Fibroblast of lung (primary cell): ENCODE data around the gene BCAR3. TPM values are rescaled to one million over a fixed set of nuclear protein-coding genes. Genes with fewer than 3 reads are reported as not detected.

Experiments
- DNase-seq, 2 donors: peaks; one replicate each; pipeline versions ENCODE4 v3.0.0 to v3.0.0-alpha.2; 2010; ENCODE audit warnings: low read depth in 2 of 2
- H2AFZ ChIP-seq: 2 replicates; pipeline ENCODE4 v1.5.1; 2012; ENCODE audit warnings: low read length, control low read depth, inconsistent platforms
- H3K27ac ChIP-seq: 2 replicates; pipeline ENCODE4 v1.5.1; 2011; ENCODE audit warnings: low read length, control low read depth; ENCODE audit not compliant: insufficient read depth
- H3K27me3 ChIP-seq: 2 replicates; pipeline ENCODE4 v1.5.1; 2011; ENCODE audit warnings: mild to moderate bottlenecking, low read length; ENCODE audit not compliant: control insufficient read depth, insufficient read depth
- H3K36me3 ChIP-seq: 2 replicates; pipeline ENCODE4 v1.5.1; 2011; ENCODE audit warnings: low read length; ENCODE audit not compliant: control insufficient read depth, insufficient read depth
- H3K4me1 ChIP-seq: 2 replicates; pipeline ENCODE4 v1.5.1; 2011; ENCODE audit warnings: low read length; ENCODE audit not compliant: control insufficient read depth, insufficient read depth; ENCODE audit errors: extremely low read depth
- H3K4me2 ChIP-seq: 2 replicates; pipeline ENCODE4 v1.5.1; 2011; ENCODE audit warnings: low read length, control low read depth; ENCODE audit not compliant: insufficient read depth; ENCODE audit errors: extremely low read depth
- H3K4me3 ChIP-seq, 4 experiments: fragments of 200-600 bp in 1 of 4; sonication (generic) in 1 of 4; replicated peaks in 1 of 4; 2 replicates each; pipeline ENCODE4 v1.5.1; 2011 to 2016; ENCODE audit warnings: low read length in 4 of 4, low read depth in 3 of 4, mild to moderate bottlenecking in 3 of 4, control low read depth in 2 of 4, inconsistent platforms in 1 of 4, mixed read lengths in 1 of 4; ENCODE audit not compliant: insufficient read depth in 1 of 4; ENCODE audit errors: control extremely low read depth in 1 of 4
- H3K79me2 ChIP-seq: 2 replicates; pipeline ENCODE4 v1.5.1; 2012; ENCODE audit warnings: mild to moderate bottlenecking, low read length, inconsistent platforms; ENCODE audit not compliant: control insufficient read depth, insufficient read depth
- H3K9ac ChIP-seq: 2 replicates; pipeline ENCODE4 v1.5.1; 2011; ENCODE audit warnings: mild to moderate bottlenecking, low read length, control low read depth; ENCODE audit not compliant: insufficient read depth
- H3K9me3 ChIP-seq: 2 replicates; pipeline ENCODE4 v1.5.1; 2012; ENCODE audit warnings: low read depth, low read length; ENCODE audit not compliant: control insufficient read depth, insufficient read depth
- H4K20me1 ChIP-seq: 2 replicates; pipeline ENCODE4 v1.5.1; 2011; ENCODE audit warnings: low read length; ENCODE audit not compliant: control insufficient read depth, insufficient read depth; ENCODE audit errors: extremely low read depth
- EZH2 ChIP-seq: IDR thresholded peaks from 2 replicates; pipeline ENCODE4 v1.5.1; 2012; ENCODE audit warnings: low read length, control low read depth, mild to moderate bottlenecking; ENCODE audit errors: missing control alignments
- polyA plus RNA-seq, 2 donors: library from polyadenylated mRNA; depleted of rRNA in 1 of 2; stranded (reverse) in 1 of 2; unstranded in 1 of 2; fragments of >200 nt; gene quantifications; 2 replicates each; pipeline ENCODE4 v1.2.1, GENCODE V29; 2011 to 2012; ENCODE audit warnings: missing spikeins in 1 of 2
- total RNA-seq: library from RNA; depleted of rRNA; stranded (reverse); fragments of >200 nt; gene quantifications from 2 replicates; pipeline ENCODE4 v1.2.1, GENCODE V29; 2014
- TF ChIP-seq, protein P1 (sequence below), 2 donors: IDR thresholded peaks in 1 of 2; conservative IDR thresholded peaks in 1 of 2; 1 replicate in 1 of 2; 2 replicates in 1 of 2; pipeline ENCODE4 v1.5.1; 2011 to 2012; ENCODE audit warnings: low read length in 2 of 2, control low read depth in 1 of 2, inconsistent platforms in 1 of 2, low read depth in 1 of 2, mild to moderate bottlenecking in 1 of 2

Gene BCAR3
- total and polyA plus RNA-seq, 2 donors (not counting 1 experiment from before 2014, with no cell fraction given) = 12.6 to 35.2 TPM

DNA sequence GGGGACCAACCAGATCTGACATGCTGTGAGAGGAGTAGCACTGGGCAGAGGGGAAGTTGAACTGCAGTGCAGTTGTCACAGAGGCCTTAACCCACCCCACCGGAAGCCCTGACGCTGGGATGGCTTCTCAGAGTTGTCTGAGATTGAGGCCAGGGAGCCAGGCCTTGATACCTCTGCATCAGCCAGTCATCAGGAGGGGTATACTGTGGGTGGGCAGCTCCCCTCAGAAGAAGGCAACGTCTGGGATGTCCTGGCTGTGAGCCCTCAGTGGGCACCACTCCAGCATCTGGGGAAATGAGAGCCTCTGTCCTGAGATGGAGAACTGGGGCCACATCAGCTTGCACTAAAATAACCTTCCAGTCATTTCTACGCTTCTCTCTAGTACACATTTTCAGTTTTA, 47.9 kb upstream of the BCAR3 start:
- no peaks in the 10 kb centered on the region for H3K79me2 ChIP-seq
- H2AFZ ChIP-seq = no peak overlapping the region
- no peak overlapping the region for H3K9ac ChIP-seq
- no peak overlapping the region for H3K27ac ChIP-seq
- H3K36me3 ChIP-seq = no peaks in the 10 kb centered on the region
- no peaks in the 10 kb centered on the region for H3K27me3 ChIP-seq
- no peaks in the 10 kb centered on the region for H3K4me1 ChIP-seq
- no peaks in the 10 kb centered on the region for H4K20me1 ChIP-seq
- no peaks in the 10 kb centered on the region for H3K9me3 ChIP-seq
- H3K4me3 ChIP-seq = no peak overlapping the region
- no peak overlapping the region for H3K4me2 ChIP-seq
- no peak for DNase-seq
- TF ChIP-seq EZH2 = no peak
- TF ChIP-seq, protein P1, sequence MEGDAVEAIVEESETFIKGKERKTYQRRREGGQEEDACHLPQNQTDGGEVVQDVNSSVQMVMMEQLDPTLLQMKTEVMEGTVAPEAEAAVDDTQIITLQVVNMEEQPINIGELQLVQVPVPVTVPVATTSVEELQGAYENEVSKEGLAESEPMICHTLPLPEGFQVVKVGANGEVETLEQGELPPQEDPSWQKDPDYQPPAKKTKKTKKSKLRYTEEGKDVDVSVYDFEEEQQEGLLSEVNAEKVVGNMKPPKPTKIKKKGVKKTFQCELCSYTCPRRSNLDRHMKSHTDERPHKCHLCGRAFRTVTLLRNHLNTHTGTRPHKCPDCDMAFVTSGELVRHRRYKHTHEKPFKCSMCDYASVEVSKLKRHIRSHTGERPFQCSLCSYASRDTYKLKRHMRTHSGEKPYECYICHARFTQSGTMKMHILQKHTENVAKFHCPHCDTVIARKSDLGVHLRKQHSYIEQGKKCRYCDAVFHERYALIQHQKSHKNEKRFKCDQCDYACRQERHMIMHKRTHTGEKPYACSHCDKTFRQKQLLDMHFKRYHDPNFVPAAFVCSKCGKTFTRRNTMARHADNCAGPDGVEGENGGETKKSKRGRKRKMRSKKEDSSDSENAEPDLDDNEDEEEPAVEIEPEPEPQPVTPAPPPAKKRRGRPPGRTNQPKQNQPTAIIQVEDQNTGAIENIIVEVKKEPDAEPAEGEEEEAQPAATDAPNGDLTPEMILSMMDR (conservative IDR thresholded peaks at IDR 0.05 in 1 of 2, IDR thresholded peaks at IDR 0.05 in 1 of 2; ENCODE audit: low read depth in 1 of 2, low read length in 2 of 2) = no peak

DNA sequence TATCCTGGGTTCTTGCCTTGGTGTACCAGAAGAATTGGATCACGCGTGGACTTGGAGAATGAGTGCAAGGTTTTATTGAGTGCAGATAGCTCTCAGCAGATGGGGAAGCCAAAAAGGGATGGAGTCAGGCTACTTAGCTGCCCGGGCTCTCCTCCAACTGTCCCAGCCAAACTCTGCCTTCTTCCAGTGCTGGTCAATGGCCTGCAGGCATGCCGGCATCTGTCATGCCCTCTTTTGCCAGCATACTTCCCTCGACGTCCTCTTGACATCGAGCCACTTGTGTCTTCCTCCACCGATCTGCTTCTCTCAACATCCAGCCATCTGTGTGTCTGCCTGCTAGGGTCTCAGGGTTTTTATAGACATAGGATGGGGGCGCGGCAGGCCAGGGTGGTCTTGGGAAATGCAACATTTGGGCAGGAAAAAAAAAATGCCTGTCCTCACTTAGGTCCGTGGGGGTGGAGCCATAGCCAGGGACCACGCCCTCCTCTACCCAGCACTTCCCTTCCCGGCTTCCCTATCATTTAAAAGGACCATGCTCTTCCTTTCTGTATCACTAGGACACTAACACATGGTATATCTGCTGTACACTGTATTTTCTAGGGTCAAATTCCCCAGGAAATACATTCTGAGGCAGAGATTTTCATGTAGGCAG, 47.0 kb upstream of the BCAR3 start:
- TF ChIP-seq, protein P1 (conservative IDR thresholded peaks at IDR 0.05 in 1 of 2, IDR thresholded peaks at IDR 0.05 in 1 of 2; ENCODE audit: low read depth in 1 of 2, low read length in 2 of 2) = no peak
- TF ChIP-seq EZH2 = no peak
- no peaks in the 10 kb centered on the region for H3K27me3 ChIP-seq
- H3K9me3 ChIP-seq = no peaks in the 10 kb centered on the region
- no peak overlapping the region for H3K4me3 ChIP-seq
- no peak overlapping the region for H3K4me2 ChIP-seq
- no peak for DNase-seq
- no peaks in the 10 kb centered on the region for H3K79me2 ChIP-seq
- no peak overlapping the region for H3K27ac ChIP-seq
- no peak overlapping the region for H2AFZ ChIP-seq
- H3K9ac ChIP-seq = no peak overlapping the region
- no peaks in the 10 kb centered on the region for H4K20me1 ChIP-seq
- no peaks in the 10 kb centered on the region for H3K36me3 ChIP-seq
- H3K4me1 ChIP-seq = no peaks in the 10 kb centered on the region

DNA sequence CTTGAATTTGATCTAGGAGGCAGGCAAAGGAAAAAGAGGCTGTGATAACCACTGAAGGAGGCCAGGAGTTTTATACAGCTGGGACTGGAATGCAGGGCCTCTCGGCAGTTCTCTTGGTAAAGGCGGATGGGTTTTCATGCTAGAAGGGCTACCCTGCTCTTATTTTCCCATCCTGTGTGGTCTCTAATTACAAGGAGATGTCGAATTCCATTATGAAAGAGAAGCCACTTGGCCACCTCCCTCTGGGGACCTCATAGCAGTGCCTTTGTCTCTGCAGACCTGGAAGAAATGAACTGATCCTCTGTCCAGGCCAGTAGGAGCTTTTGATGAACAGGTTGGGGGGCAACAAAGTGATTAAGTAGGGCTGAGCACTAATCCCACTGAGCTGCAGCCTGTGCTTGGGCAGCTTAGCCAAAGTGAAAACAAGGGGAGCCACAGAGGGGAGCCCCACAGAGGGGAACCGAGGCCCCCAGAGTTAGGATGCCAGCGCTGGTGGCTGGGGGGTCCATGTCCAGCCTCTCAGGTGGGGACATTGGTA, 42.2 kb upstream of the BCAR3 start:
- DNase-seq = no peak
- H3K27ac ChIP-seq = no peak overlapping the region
- H3K4me2 ChIP-seq = no peak overlapping the region

More for the DNA sequence above, 42.2 kb upstream of the BCAR3 start:
- Histone ChIP-seq H3K4me3 (no peak overlapping the region), H4K20me1 (no peaks in the 10 kb centered on the region), H3K4me1 (peaks cover 5% of the 10 kb centered on the region), H2AFZ (no peak overlapping the region), H3K27me3 (no peaks in the 10 kb centered on the region), H3K79me2 (no peaks in the 10 kb centered on the region), H3K36me3 (no peaks in the 10 kb centered on the region), H3K9me3 (no peaks in the 10 kb centered on the region), H3K9ac (no peak overlapping the region)
- TF ChIP-seq, protein P1 (conservative IDR thresholded peaks at IDR 0.05 in 1 of 2, IDR thresholded peaks at IDR 0.05 in 1 of 2; ENCODE audit: low read depth in 1 of 2, low read length in 2 of 2) = no peak
- no peak for TF ChIP-seq EZH2
